Mesenchymal stem cell (in vitro differentiated cells and primary cell): ENCODE measurements around the gene PNLIPRP1.

Experiments
- DNase-seq: peaks from one replicate; pipeline ENCODE4 v3.0.0-alpha.2; 2013
- H2AFZ ChIP-seq: one replicate; pipeline ENCODE4 v1.6.1; 2013; ENCODE audit warnings: low read depth, mild to moderate bottlenecking, control low read depth, inconsistent platforms, low read length, moderate library complexity
- H2AK5ac ChIP-seq: 2 replicates; pipeline ENCODE4 v1.6.1; 2013; ENCODE audit warnings: low read length, moderate library complexity, mild to moderate bottlenecking, inconsistent platforms; ENCODE audit not compliant: severe bottlenecking
- H2BK120ac ChIP-seq: one replicate; pipeline ENCODE4 v1.6.1; 2013; ENCODE audit warnings: low read depth, mild to moderate bottlenecking, inconsistent platforms, low read length, moderate library complexity
- H2BK12ac ChIP-seq, 2 experiments: one replicate each; pipeline ENCODE4 v1.6.1; 2013; ENCODE audit warnings: inconsistent platforms in 2 of 2, low read length in 2 of 2, mild to moderate bottlenecking in 2 of 2, moderate library complexity in 2 of 2, control low read depth in 1 of 2
- H2BK15ac ChIP-seq: one replicate; pipeline ENCODE4 v1.6.1; 2013; ENCODE audit warnings: mild to moderate bottlenecking, low read depth, inconsistent platforms; ENCODE audit not compliant: poor library complexity, severe bottlenecking
- H2BK5ac ChIP-seq: 2 replicates; pipeline ENCODE4 v1.6.1; 2013; ENCODE audit warnings: low read depth, mild to moderate bottlenecking, low read length, control low read depth, inconsistent platforms; ENCODE audit not compliant: poor library complexity, severe bottlenecking
- H3K14ac ChIP-seq, 2 experiments: one replicate each; pipeline ENCODE4 v1.6.1; 2013; ENCODE audit warnings: inconsistent platforms in 2 of 2, low read length in 2 of 2, control low read depth in 1 of 2, mild to moderate bottlenecking in 1 of 2, moderate library complexity in 1 of 2
- H3K18ac ChIP-seq, 2 experiments: one replicate each; pipeline ENCODE4 v1.6.1; 2013; ENCODE audit warnings: inconsistent platforms in 2 of 2, low read length in 2 of 2, control low read depth in 1 of 2, low read depth in 1 of 2, mild to moderate bottlenecking in 1 of 2
- H3K23ac ChIP-seq, 2 experiments: one replicate each; pipeline ENCODE4 v1.6.1; 2013; ENCODE audit warnings: inconsistent platforms in 2 of 2, low read length in 2 of 2, mild to moderate bottlenecking in 2 of 2, moderate library complexity in 2 of 2, control low read depth in 1 of 2
- H3K27ac ChIP-seq: 2 replicates; pipeline ENCODE4 v1.5.1; 2013; ENCODE audit warnings: mild to moderate bottlenecking, moderate library complexity, low read length, control low read depth, inconsistent platforms; ENCODE audit not compliant: poor library complexity, severe bottlenecking
- H3K27me3 ChIP-seq, 2 experiments: 2 replicates each; pipeline versions ENCODE4 v1.6.1 to v1.7.0; 2013; ENCODE audit warnings: low read length in 2 of 2, mild to moderate bottlenecking in 2 of 2, moderate library complexity in 2 of 2, control low read depth in 1 of 2, inconsistent platforms in 1 of 2; ENCODE audit not compliant: control insufficient read depth in 1 of 2, insufficient read depth in 1 of 2
- H3K36me3 ChIP-seq, 2 experiments: 2 replicates each; pipeline versions ENCODE4 v1.6.1 to v1.7.0; 2013; ENCODE audit warnings: low read length in 2 of 2, control low read depth in 1 of 2, inconsistent platforms in 1 of 2, low read depth in 1 of 2, mild to moderate bottlenecking in 1 of 2; ENCODE audit not compliant: insufficient read depth in 2 of 2, control insufficient read depth in 1 of 2
- H3K4ac ChIP-seq, 2 experiments: one replicate each; pipeline ENCODE4 v1.6.1; 2013; ENCODE audit warnings: inconsistent platforms in 2 of 2, low read length in 2 of 2, mild to moderate bottlenecking in 2 of 2, moderate library complexity in 2 of 2, control low read depth in 1 of 2, low read depth in 1 of 2
- H3K4me1 ChIP-seq: 2 replicates; pipeline ENCODE4 v1.6.1; 2013; ENCODE audit warnings: low read depth, low read length, control low read depth; ENCODE audit not compliant: control insufficient read depth, insufficient read depth
- H3K4me2 ChIP-seq: 2 replicates; pipeline ENCODE4 v1.6.1; 2013; ENCODE audit warnings: low read length, mild to moderate bottlenecking, inconsistent platforms; ENCODE audit not compliant: poor library complexity, severe bottlenecking
- H3K4me3 ChIP-seq, 2 experiments: 2 replicates each; pipeline versions ENCODE4 v1.5.1 to v1.7.0; 2013; ENCODE audit warnings: low read length in 2 of 2, mild to moderate bottlenecking in 2 of 2, control low read depth in 1 of 2, low read depth in 1 of 2; ENCODE audit not compliant: insufficient read depth in 1 of 2
- H3K79me1 ChIP-seq: replicated peaks from 2 replicates; pipeline ENCODE4 v1.6.1; 2013; ENCODE audit warnings: mild to moderate bottlenecking, control low read depth, low read length, inconsistent platforms; ENCODE audit not compliant: poor library complexity, severe bottlenecking
- H3K9ac ChIP-seq: 2 replicates; pipeline ENCODE4 v1.7.0; 2013; ENCODE audit warnings: mild to moderate bottlenecking, low read length, moderate library complexity
- H3K9me3 ChIP-seq: 2 replicates; pipeline ENCODE4 v1.7.0; 2013; ENCODE audit warnings: mild to moderate bottlenecking, low read length; ENCODE audit not compliant: control insufficient read depth
- H4K8ac ChIP-seq: one replicate; pipeline ENCODE4 v1.6.1; 2013; ENCODE audit warnings: inconsistent platforms, mild to moderate bottlenecking, low read length, moderate library complexity
- H4K91ac ChIP-seq: one replicate; pipeline ENCODE4 v1.6.1; 2013; ENCODE audit warnings: mild to moderate bottlenecking, low read length, inconsistent platforms
- WGBS: methylation state at CpG from one replicate; pipeline ENCODE4 v1.1.7; 2013; ENCODE audit warnings: mixed read lengths; 5-methylcytosine and 5-hydroxymethylcytosine counted together

The PNLIPRP1 gene

GRCh38 chr10:116656044-116656443 is 65.3 kb downstream of the PNLIPRP1 start:
- H2AK5ac ChIP-seq = no peak overlapping the region
- H3K14ac ChIP-seq = no peak overlapping the region
- H3K9me3 ChIP-seq = peaks cover 2% of the 10 kb centered on the region
- peaks cover 12 to 40% of the 10 kb centered on the region in 2 experiments for H3K27me3 ChIP-seq
- no peak overlapping the region for H3K18ac ChIP-seq
- no peaks in the 10 kb centered on the region for H3K4me1 ChIP-seq
- no peak overlapping the region for H2BK5ac ChIP-seq
- H2AFZ ChIP-seq = no peak overlapping the region
- no peak overlapping the region for H2BK12ac ChIP-seq
- no peak overlapping the region for H4K91ac ChIP-seq
- no peak overlapping the region for H3K4me3 ChIP-seq
- H3K9ac ChIP-seq = no peak overlapping the region
- H3K36me3 ChIP-seq = no peaks in the 10 kb centered on the region
- no peak overlapping the region for H3K27ac ChIP-seq
- H3K4ac ChIP-seq = no peak overlapping the region
- no peak overlapping the region for H2BK120ac ChIP-seq
- no peak overlapping the region for H3K23ac ChIP-seq
- WGBS = 100% methylated on average over 2 of the region's 4 CpGs
- no peaks in the 10 kb centered on the region for H3K79me1 ChIP-seq
- no peak overlapping the region for H4K8ac ChIP-seq
- no peak for DNase-seq
- no peak overlapping the region for H2BK15ac ChIP-seq
- H3K4me2 ChIP-seq = no peak overlapping the region

- no peak overlapping the region for H3K18ac ChIP-seq
- peaks cover 18 to 40% of the 10 kb centered on the region in 2 experiments for H3K27me3 ChIP-seq
- H2BK12ac ChIP-seq = no peak overlapping the region
- H4K91ac ChIP-seq = no peak overlapping the region
- H3K4ac ChIP-seq = no peak overlapping the region
- H2BK15ac ChIP-seq = no peak overlapping the region
- no peak overlapping the region for H3K27ac ChIP-seq
- no peak overlapping the region for H3K9ac ChIP-seq
- no peak overlapping the region for H4K8ac ChIP-seq
- H3K4me1 ChIP-seq = no peaks in the 10 kb centered on the region
- DNase-seq = no peak
- H3K79me1 ChIP-seq = no peaks in the 10 kb centered on the region
- no peak overlapping the region for H3K4me2 ChIP-seq
- 74% methylated on average over 4 of the region's 5 CpGs for WGBS
- no peaks in the 10 kb centered on the region for H3K36me3 ChIP-seq
- H2BK120ac ChIP-seq = no peak overlapping the region
- no peak overlapping the region for H2BK5ac ChIP-seq
- no peak overlapping the region for H3K23ac ChIP-seq
- no peak overlapping the region for H2AFZ ChIP-seq
- H3K9me3 ChIP-seq = no peaks in the 10 kb centered on the region
- H3K14ac ChIP-seq = no peak overlapping the region
- no peak overlapping the region for H3K4me3 ChIP-seq
- H2AK5ac ChIP-seq = no peak overlapping the region
Measured at GRCh38 chr10:116657863-116658551, 67.2 kb downstream of the PNLIPRP1 start.
